Keratinocyte (primary cell): ENCODE data around the gene LYSMD2. TPM values are rescaled to one million over a fixed set of nuclear protein-coding genes. Genes with fewer than 3 reads are reported as not detected.

Experiments used
- DNase-seq: peaks from one replicate; pipeline ENCODE4 v3.0.0-alpha.2; 2011; ENCODE audit warnings: low read depth, missing footprints, low spot score
- FAIRE-seq: peaks from 2 replicates; lab custom pipeline; 2011; peaks lifted over from hg19 to GRCh38; lab: Jason Lieb, UNC
- H2AFZ ChIP-seq: 2 replicates; pipeline ENCODE4 v1.6.0; 2012; ENCODE audit warnings: low read length, control low read depth, inconsistent platforms; ENCODE audit not compliant: control insufficient read depth
- H3K27ac ChIP-seq: 2 replicates; pipeline ENCODE4 v1.5.1; 2011; ENCODE audit warnings: low read length; ENCODE audit not compliant: control insufficient read depth, insufficient read depth
- H3K27me3 ChIP-seq: 3 replicates; pipeline ENCODE4 v1.6.0; 2011; ENCODE audit warnings: low read length; ENCODE audit not compliant: control insufficient read depth, insufficient read depth; ENCODE audit errors: extremely low read depth
- H3K36me3 ChIP-seq, 2 experiments: 2 replicates in 1 of 2; 3 replicates in 1 of 2; pipeline ENCODE4 v1.5.1; 2011; ENCODE audit warnings: low read length in 2 of 2, mild to moderate bottlenecking in 1 of 2; ENCODE audit not compliant: control insufficient read depth in 2 of 2, insufficient read depth in 2 of 2; ENCODE audit errors: extremely low read depth in 1 of 2
- H3K4me1 ChIP-seq: 3 replicates; pipeline ENCODE4 v1.5.1; 2011; ENCODE audit warnings: low read length; ENCODE audit not compliant: control insufficient read depth, insufficient read depth; ENCODE audit errors: extremely low read depth
- H3K4me2 ChIP-seq: 3 replicates; pipeline ENCODE4 v1.6.0; 2011; ENCODE audit warnings: low read depth, low read length; ENCODE audit not compliant: control insufficient read depth, insufficient read depth; ENCODE audit errors: extremely low read depth
- H3K4me3 ChIP-seq, 3 experiments: fragments of 200-600 bp in 1 of 3; sonication (generic) in 1 of 3; 2 replicates in 2 of 3; 3 replicates in 1 of 3; pipeline ENCODE4 v1.5.1; 2011 to 2016; ENCODE audit warnings: low read length in 3 of 3, mild to moderate bottlenecking in 3 of 3, control low read depth in 2 of 3, inconsistent platforms in 1 of 3, low read depth in 1 of 3, mixed read lengths in 1 of 3, mixed run types in 1 of 3, moderate library complexity in 1 of 3; ENCODE audit not compliant: control insufficient read depth in 2 of 3, insufficient read depth in 2 of 3; ENCODE audit errors: extremely low read depth in 1 of 3
- H3K79me2 ChIP-seq: 2 replicates; pipeline ENCODE4 v1.6.0; 2012; ENCODE audit warnings: low read length; ENCODE audit not compliant: control insufficient read depth, insufficient read depth
- H3K9ac ChIP-seq: 3 replicates; pipeline ENCODE4 v1.6.0; 2011; ENCODE audit warnings: low read length; ENCODE audit not compliant: control insufficient read depth, insufficient read depth; ENCODE audit errors: extremely low read depth
- H3K9me1 ChIP-seq: 3 replicates; pipeline ENCODE4 v1.6.0; 2011; ENCODE audit warnings: low read length; ENCODE audit not compliant: control insufficient read depth, insufficient read depth; ENCODE audit errors: extremely low read depth
- H3K9me3 ChIP-seq: 2 replicates; pipeline ENCODE4 v1.5.1; 2012; ENCODE audit warnings: low read depth, low read length; ENCODE audit not compliant: control insufficient read depth
- H4K20me1 ChIP-seq: 3 replicates; pipeline ENCODE4 v1.6.0; 2011; ENCODE audit warnings: low read length; ENCODE audit not compliant: control insufficient read depth, insufficient read depth; ENCODE audit errors: extremely low read depth
- CTCF ChIP-seq, 3 experiments: IDR thresholded peaks in 1 of 3; conservative IDR thresholded peaks in 1 of 3; optimal IDR thresholded peaks in 1 of 3; 2 replicates in 2 of 3; 3 replicates in 1 of 3; pipeline versions ENCODE3 to v1.5.1; 2011; ENCODE audit warnings: low read length in 3 of 3, mild to moderate bottlenecking in 3 of 3, moderate library complexity in 2 of 3, control low read depth in 1 of 3, inconsistent platforms in 1 of 3; ENCODE audit not compliant: insufficient read depth in 2 of 3; ENCODE audit errors: extremely low read depth in 1 of 3
- EZH2 ChIP-seq: IDR thresholded peaks from one replicate; pipeline ENCODE4 v1.6.1; 2012; ENCODE audit warnings: inconsistent platforms, mild to moderate bottlenecking, low read length, moderate library complexity
- dilution Hi-C: fragments of 300-500 bp; cut with MboI; formaldehyde crosslinking; loops from one replicate; pipeline ENCODE4 v1.7.0; 2020; ENCODE audit warnings: low sequenced_read_pairs; ENCODE audit not compliant: extremely low pct_ligation_motif_present
- polyA plus RNA-seq, 5 experiments: library from polyadenylated mRNA; depleted of rRNA in 3 of 5; stranded (reverse) in 3 of 5; stranded (forward) in 1 of 5; unstranded in 1 of 5; fragments of >200 nt; gene quantifications; 1 replicate in 1 of 5; 2 replicates in 3 of 5; 3 replicates in 1 of 5; pipeline versions ENCODE4 v1.2.1 to v1.2.3, GENCODE V29; 2011 to 2012; ENCODE audit warnings: missing spikeins in 2 of 5, low read depth in 1 of 5, low replicate concordance in 1 of 5

The LYSMD2 gene
- polyA plus RNA-seq, 1 donor (not counting 4 experiments of a cell fraction or from before 2014, with no cell fraction given) = 12.7 TPM

DNA sequence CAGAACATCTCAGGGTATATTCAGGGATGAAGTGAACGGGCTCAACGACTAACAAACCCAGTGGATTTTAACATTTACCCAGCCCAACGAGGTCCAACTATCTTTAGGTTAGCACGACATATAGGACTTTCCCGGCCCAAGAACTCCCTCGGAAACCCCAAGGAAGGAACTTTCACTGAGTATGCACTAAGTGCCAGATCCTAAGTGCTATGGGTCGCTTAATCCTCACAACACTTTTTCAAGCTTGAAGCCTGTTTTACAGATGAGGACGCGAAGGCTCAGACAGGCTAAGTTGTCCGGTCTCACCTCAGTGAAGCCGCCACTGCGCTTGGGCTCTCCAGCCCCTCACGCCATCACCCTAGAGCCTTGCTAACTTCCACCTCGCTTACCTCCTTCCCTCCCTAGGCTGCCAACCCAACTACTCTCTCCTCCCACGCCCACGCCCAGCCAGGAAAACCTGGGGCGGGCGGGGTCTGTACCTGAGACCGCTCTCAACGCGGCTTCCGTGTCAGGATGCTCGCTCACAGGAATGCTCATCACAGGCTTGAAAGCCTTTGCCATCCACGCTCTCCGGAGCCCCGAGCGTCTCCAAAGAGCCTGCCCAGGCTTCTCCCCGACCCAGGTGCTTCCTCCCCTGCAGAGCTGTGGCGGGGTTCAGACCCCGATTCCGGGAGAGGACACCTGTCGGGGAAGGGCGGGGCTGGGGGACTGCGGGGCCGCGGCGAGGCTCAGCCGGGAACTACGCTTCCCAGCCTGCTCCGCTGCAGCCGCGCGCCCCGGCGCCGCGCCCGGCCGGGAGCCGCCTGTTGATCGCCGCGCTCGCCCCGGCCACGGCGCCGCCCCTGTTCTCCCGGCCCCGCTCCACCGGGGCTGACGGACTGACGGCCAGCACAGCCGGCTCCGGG lies 13.6 kb upstream of the LYSMD2 start, which contains the start of gene TMOD2:
Gene TMOD2, plus strand, starts transcription at position 806 of the 905 bp plus-strand sequence. CDS start 14,845 bp downstream, outside the sequence.
- Histone ChIP-seq H4K20me1 (no peaks in the 10 kb centered on the region), H3K27ac (no peak within 1 kb of the TSS), H3K79me2 (no peaks in the 10 kb centered on the region), H2AFZ (peak within 1 kb of the TSS; percentile 92), H3K4me2 (peak within 1 kb of the TSS; percentile 85), H3K9me3 (no peaks in the 10 kb centered on the region), H3K4me1 (peaks cover 4% of the 10 kb centered on the region), H3K36me3 (no peaks in the 10 kb centered on the region), H3K27me3 (peaks cover 4% of the 10 kb centered on the region), H3K9me1 (no peaks in the 10 kb centered on the region), H3K4me3 (peak within 1 kb of the TSS; percentile 44 to 78 (median 70)), H3K9ac (peak within 1 kb of the TSS; percentile 11)
- DNase-seq (no peak), FAIRE-seq (no peak)
- dilution Hi-C loops = no loop called here
- TF ChIP-seq CTCF (optimal IDR thresholded peaks at IDR 0.05 in 1 of 3, IDR thresholded peaks at IDR 0.05 in 1 of 3, conservative IDR thresholded peaks at IDR 0.05 in 1 of 3; ENCODE audit: extremely low read depth in 1 of 3, insufficient read depth in 2 of 3, low read length in 3 of 3) (no peak), EZH2 (no peak)

DNA sequence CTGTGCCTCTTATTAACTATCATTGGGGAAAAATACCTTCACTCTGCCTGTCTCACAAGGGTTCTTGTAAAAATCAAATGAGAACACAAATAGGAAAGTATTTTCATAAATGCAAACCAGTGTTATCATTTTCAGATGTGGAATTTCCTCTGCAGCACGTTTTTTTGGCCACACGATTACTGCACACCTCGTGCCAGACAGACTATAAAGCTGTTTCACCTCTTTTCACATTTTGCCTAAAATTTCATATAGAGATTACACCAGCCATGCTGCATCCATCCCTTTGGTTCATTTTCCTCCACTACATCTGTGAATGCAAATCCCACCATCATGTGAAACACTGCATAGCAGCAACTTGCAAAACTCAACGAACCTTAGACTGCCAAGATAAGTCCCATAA lies 12.7 kb upstream of the LYSMD2 start:
- dilution Hi-C loops = no loop called here

More for the DNA sequence above, 12.7 kb upstream of the LYSMD2 start:
- FAIRE-seq = no peak
- no peaks in the 10 kb centered on the region for H4K20me1 ChIP-seq
- H3K79me2 ChIP-seq = no peaks in the 10 kb centered on the region
- no peak overlapping the region for H2AFZ ChIP-seq
- H3K9ac ChIP-seq = no peak overlapping the region
- no peak overlapping the region for H3K4me2 ChIP-seq
- H3K27me3 ChIP-seq = peaks cover 4% of the 10 kb centered on the region
- H3K9me1 ChIP-seq = no peaks in the 10 kb centered on the region
- no peak overlapping the region for H3K4me3 ChIP-seq
- H3K27ac ChIP-seq = no peak overlapping the region
- TF ChIP-seq CTCF (optimal IDR thresholded peaks at IDR 0.05 in 1 of 3, IDR thresholded peaks at IDR 0.05 in 1 of 3, conservative IDR thresholded peaks at IDR 0.05 in 1 of 3; ENCODE audit: extremely low read depth in 1 of 3, insufficient read depth in 2 of 3, low read length in 3 of 3) = no peak
- TF ChIP-seq EZH2 = no peak
- no peaks in the 10 kb centered on the region for H3K9me3 ChIP-seq
- no peaks in the 10 kb centered on the region for H3K36me3 ChIP-seq
- no peak for DNase-seq
- H3K4me1 ChIP-seq = peaks cover 4% of the 10 kb centered on the region
